Measurements from ENCODE around the gene PTPRM.

PTPRM gene

DNA sequence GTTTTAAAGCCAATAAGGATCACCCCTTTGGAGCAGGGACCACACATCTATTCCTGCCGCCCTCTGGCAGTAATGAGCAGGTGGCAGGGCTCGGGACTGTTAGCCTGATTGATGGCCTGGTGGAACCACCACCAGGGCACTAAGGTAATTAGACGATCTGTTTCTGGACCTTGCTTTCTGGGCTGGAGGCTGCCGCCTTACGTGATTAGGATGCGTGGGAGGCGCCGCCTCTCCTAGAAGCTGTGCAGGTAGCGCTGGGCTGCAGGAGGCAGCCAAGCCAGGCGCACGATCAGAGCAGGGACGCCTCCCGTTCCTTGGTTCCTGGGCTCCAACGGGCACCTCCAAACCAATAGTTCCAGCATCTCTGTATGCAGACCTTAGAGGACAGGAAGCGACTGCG lies 799.5 kb downstream of the PTPRM start:
- no peak for TF ChIP-seq CTCF (conservative IDR thresholded peaks at IDR 0.05; ENCODE audit: low read depth, low read length)
- H3K9ac ChIP-seq: no peak overlapping the region
- no peak overlapping the region for H2AFZ ChIP-seq (ENCODE audit: low read depth)
- H4K20me1 ChIP-seq (ENCODE audit: insufficient read depth): no peaks in the 10 kb centered on the region
- H3K79me2 ChIP-seq (ENCODE audit: insufficient read depth, low read depth): no peaks in the 10 kb centered on the region
- H3K4me2 ChIP-seq: no peak overlapping the region
- H3K4me1 ChIP-seq (ENCODE audit: low read depth, poor library complexity, severe bottlenecking): no peaks in the 10 kb centered on the region
- H3K27me3 ChIP-seq (ENCODE audit: insufficient read depth, low read depth): no peaks in the 10 kb centered on the region
- H3K36me3 ChIP-seq (ENCODE audit: insufficient read depth): no peaks in the 10 kb centered on the region
- no peak overlapping the region for H3K27ac ChIP-seq
- no peak overlapping the region for H3K4me3 ChIP-seq (IDR thresholded peaks at IDR 0.05; ENCODE audit: insufficient read depth, low read depth, low read length)

GRCh38 chr18:8367217-8367988 lies 800.3 kb downstream of the PTPRM start:
- no peak overlapping the region for H3K4me3 ChIP-seq (IDR thresholded peaks at IDR 0.05; ENCODE audit: insufficient read depth, low read depth, low read length)
- no peaks in the 10 kb centered on the region for H3K4me1 ChIP-seq (ENCODE audit: low read depth, poor library complexity, severe bottlenecking)
- no peaks in the 10 kb centered on the region for H3K36me3 ChIP-seq (ENCODE audit: insufficient read depth)
- no peak overlapping the region for H3K9ac ChIP-seq
- no peaks in the 10 kb centered on the region for H3K79me2 ChIP-seq (ENCODE audit: insufficient read depth, low read depth)
- no peak overlapping the region for H3K4me2 ChIP-seq
- no peaks in the 10 kb centered on the region for H3K27me3 ChIP-seq (ENCODE audit: insufficient read depth, low read depth)
- H2AFZ ChIP-seq (ENCODE audit: low read depth): no peak overlapping the region
- TF ChIP-seq CTCF (conservative IDR thresholded peaks at IDR 0.05; ENCODE audit: low read depth, low read length): no peak
- no peak overlapping the region for H3K27ac ChIP-seq
- H4K20me1 ChIP-seq (ENCODE audit: insufficient read depth): no peaks in the 10 kb centered on the region

DNA sequence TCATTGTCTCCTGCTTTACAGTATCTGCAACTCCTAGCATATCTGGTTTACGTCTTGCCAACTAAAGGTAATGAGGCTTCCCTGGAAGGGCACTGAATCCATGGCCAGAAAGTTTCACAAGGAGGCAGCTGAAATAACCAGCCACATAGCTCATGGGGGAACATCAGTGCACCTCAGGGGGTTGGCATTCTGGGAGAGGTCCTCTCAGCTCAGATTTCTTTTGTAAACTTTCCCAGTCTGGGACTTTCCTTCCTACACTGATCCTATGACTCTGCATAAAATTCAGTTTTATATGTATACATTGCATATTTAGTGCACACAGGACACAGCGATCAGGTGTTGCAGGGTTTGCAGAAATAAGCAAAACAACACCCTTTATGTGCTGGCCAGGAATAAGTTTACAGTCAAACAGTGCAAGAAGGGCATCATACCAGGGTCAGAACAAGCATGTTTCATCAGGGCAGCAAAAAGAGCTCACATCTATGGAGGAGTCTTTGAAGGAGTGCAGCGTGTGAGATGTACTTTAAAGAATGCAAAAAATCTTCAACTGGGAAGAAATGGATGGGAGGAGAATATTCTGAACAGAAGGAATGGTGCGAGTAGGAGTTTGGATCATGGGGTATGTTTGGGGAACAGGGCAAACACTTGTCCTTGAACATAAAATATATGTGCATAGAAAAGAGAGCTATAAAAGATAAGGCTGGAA lies 801.5 kb downstream of the PTPRM start:
- no peak overlapping the region for H3K9ac ChIP-seq
- no peak overlapping the region for H3K4me2 ChIP-seq
- no peak overlapping the region for H3K4me3 ChIP-seq (IDR thresholded peaks at IDR 0.05; ENCODE audit: insufficient read depth, low read depth, low read length)
- H3K4me1 ChIP-seq (ENCODE audit: low read depth, poor library complexity, severe bottlenecking): no peaks in the 10 kb centered on the region
- no peaks in the 10 kb centered on the region for H3K36me3 ChIP-seq (ENCODE audit: insufficient read depth)
- H3K27ac ChIP-seq: no peak overlapping the region
- H3K27me3 ChIP-seq (ENCODE audit: insufficient read depth, low read depth): no peaks in the 10 kb centered on the region
- no peaks in the 10 kb centered on the region for H4K20me1 ChIP-seq (ENCODE audit: insufficient read depth)
- no peaks in the 10 kb centered on the region for H3K79me2 ChIP-seq (ENCODE audit: insufficient read depth, low read depth)
- no peak for TF ChIP-seq CTCF (conservative IDR thresholded peaks at IDR 0.05; ENCODE audit: low read depth, low read length)
- no peak overlapping the region for H2AFZ ChIP-seq (ENCODE audit: low read depth)

DNA sequence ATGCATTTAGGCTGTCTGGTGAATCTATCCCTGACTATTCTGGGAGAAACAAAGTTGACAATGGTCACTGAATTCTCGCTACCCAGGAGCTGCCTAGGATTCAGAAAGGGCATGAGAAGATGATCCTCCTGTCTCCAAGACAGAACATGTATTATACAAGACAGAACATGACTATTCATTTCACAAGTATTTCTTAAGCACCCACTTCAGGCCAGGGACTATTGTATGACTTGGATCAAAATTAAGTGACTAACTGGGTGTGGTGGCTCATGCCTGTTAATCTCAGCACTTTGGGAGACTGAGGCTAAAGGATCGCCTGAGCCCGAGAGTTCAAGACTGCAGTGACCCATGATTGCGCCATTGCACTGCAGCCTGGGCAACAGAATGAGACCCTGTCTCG lies 806.4 kb downstream of the PTPRM start:
- no peak overlapping the region for H3K9ac ChIP-seq
- H3K36me3 ChIP-seq (ENCODE audit: insufficient read depth): no peaks in the 10 kb centered on the region
- H3K27ac ChIP-seq: no peak overlapping the region
- H4K20me1 ChIP-seq (ENCODE audit: insufficient read depth): no peaks in the 10 kb centered on the region
- no peaks in the 10 kb centered on the region for H3K79me2 ChIP-seq (ENCODE audit: insufficient read depth, low read depth)
- H3K4me1 ChIP-seq (ENCODE audit: low read depth, poor library complexity, severe bottlenecking): no peaks in the 10 kb centered on the region
- H3K4me2 ChIP-seq: no peak overlapping the region
- no peak for TF ChIP-seq CTCF (conservative IDR thresholded peaks at IDR 0.05; ENCODE audit: low read depth, low read length)
- H2AFZ ChIP-seq (ENCODE audit: low read depth): no peak overlapping the region
- H3K4me3 ChIP-seq (IDR thresholded peaks at IDR 0.05; ENCODE audit: insufficient read depth, low read depth, low read length): no peak overlapping the region
- H3K27me3 ChIP-seq (ENCODE audit: insufficient read depth, low read depth): no peaks in the 10 kb centered on the region

Data from KMS-11 (cell line).